Subcutaneous abdominal adipose tissue (tissue), 5 donors: Measurements from ENCODE around the gene B4GALNT1.
A peak's percentile ranks its signal among the peaks of the same experiment; 100 is the strongest.

Source experiments
- H3K27ac ChIP-seq: one replicate; pipeline ENCODE4 v1.7.0; 2013; ENCODE audit warnings: low read depth, mild to moderate bottlenecking, inconsistent platforms, low read length, moderate library complexity
- H3K27me3 ChIP-seq, 5 donors: one replicate each; pipeline ENCODE4 v1.7.0; 2013; ENCODE audit warnings: low read length in 5 of 5, inconsistent platforms in 1 of 5; ENCODE audit not compliant: control insufficient read depth in 5 of 5, insufficient read depth in 4 of 5
- H3K36me3 ChIP-seq, 5 donors: one replicate each; pipeline ENCODE4 v1.7.0; 2013; ENCODE audit warnings: low read length in 5 of 5; ENCODE audit not compliant: control insufficient read depth in 5 of 5, insufficient read depth in 5 of 5
- H3K4me1 ChIP-seq, 5 donors: one replicate each; pipeline ENCODE4 v1.7.0; 2013; ENCODE audit warnings: low read length in 5 of 5, mild to moderate bottlenecking in 3 of 5, moderate library complexity in 1 of 5; ENCODE audit not compliant: control insufficient read depth in 5 of 5, insufficient read depth in 5 of 5
- H3K4me3 ChIP-seq, 5 donors: one replicate each; pipeline ENCODE4 v1.7.0; 2013; ENCODE audit warnings: low read length in 5 of 5, low read depth in 1 of 5
- H3K9ac ChIP-seq, 5 donors: one replicate each; pipeline ENCODE4 v1.7.0; 2013; ENCODE audit warnings: low read length in 5 of 5, mild to moderate bottlenecking in 4 of 5, moderate library complexity in 3 of 5
- H3K9me3 ChIP-seq, 5 donors: one replicate each; pipeline ENCODE4 v1.7.0; 2013; ENCODE audit warnings: low read length in 5 of 5; ENCODE audit not compliant: control insufficient read depth in 5 of 5
- donor health status: healthy.
- donor health status: healthy.
- donor health status: healthy.
- donor health status: healthy.
- donor health status: healthy.

The B4GALNT1 gene

GRCh38 chr12:57614178-57614947 is 18.6 kb downstream of the B4GALNT1 start:
- no peak overlapping the region for H3K9ac ChIP-seq
- no peaks in the 10 kb centered on the region for H3K9me3 ChIP-seq
- H3K4me1 ChIP-seq, result peaks cover 0 to 27% (median 24%) of the 10 kb centered on the region in 5 donors
- peaks cover 30 to 76% (median 60%) of the 10 kb centered on the region in 5 donors for H3K27me3 ChIP-seq
- H3K36me3 ChIP-seq, result peaks cover 0 to 14% (median 11%) of the 10 kb centered on the region in 5 donors
- no peak overlapping the region for H3K27ac ChIP-seq
- no peak overlapping the region for H3K4me3 ChIP-seq

- Histone ChIP-seq H3K9me3 (no peaks in the 10 kb centered on the region), H3K27ac (no peak overlapping the region), H3K9ac (no peak overlapping the region), H3K4me1 (peaks cover 0 to 25% (median 24%) of the 10 kb centered on the region in 5 donors), H3K36me3 (peaks cover 0 to 14% (median 11%) of the 10 kb centered on the region in 5 donors), H3K27me3 (peaks cover 29 to 73% (median 62%) of the 10 kb centered on the region in 5 donors), H3K4me3 (no peak overlapping the region)
Observed at GRCh38 chr12:57613427-57614109, 19.4 kb downstream of the B4GALNT1 start.

GRCh38 chr12:57612711-57613426 is 20.1 kb downstream of the B4GALNT1 start:
- peaks cover 0 to 14% (median 11%) of the 10 kb centered on the region in 5 donors for H3K36me3 ChIP-seq
- peaks cover 27 to 78% (median 63%) of the 10 kb centered on the region in 5 donors for H3K27me3 ChIP-seq
- H3K27ac ChIP-seq, result no peak overlapping the region
- no peaks in the 10 kb centered on the region for H3K9me3 ChIP-seq
- H3K4me3 ChIP-seq, result no peak overlapping the region
- peaks cover 0 to 25% (median 24%) of the 10 kb centered on the region in 5 donors for H3K4me1 ChIP-seq
- H3K9ac ChIP-seq, result no peak overlapping the region

- no peak overlapping the region for H3K9ac ChIP-seq
- no peak overlapping the region for H3K27ac ChIP-seq
- peak overlapping the region in 2 of 5 donors; percentile 26 to 63 for H3K4me3 ChIP-seq
- H3K27me3 ChIP-seq, result peaks cover 25 to 77% (median 64%) of the 10 kb centered on the region in 5 donors
- H3K36me3 ChIP-seq, result peaks cover 0 to 17% (median 11%) of the 10 kb centered on the region in 5 donors
- peaks cover 0 to 25% (median 24%) of the 10 kb centered on the region in 5 donors for H3K4me1 ChIP-seq
- no peaks in the 10 kb centered on the region for H3K9me3 ChIP-seq
Observed at GRCh38 chr12:57611827-57612710, 20.9 kb downstream of the B4GALNT1 start.

DNA sequence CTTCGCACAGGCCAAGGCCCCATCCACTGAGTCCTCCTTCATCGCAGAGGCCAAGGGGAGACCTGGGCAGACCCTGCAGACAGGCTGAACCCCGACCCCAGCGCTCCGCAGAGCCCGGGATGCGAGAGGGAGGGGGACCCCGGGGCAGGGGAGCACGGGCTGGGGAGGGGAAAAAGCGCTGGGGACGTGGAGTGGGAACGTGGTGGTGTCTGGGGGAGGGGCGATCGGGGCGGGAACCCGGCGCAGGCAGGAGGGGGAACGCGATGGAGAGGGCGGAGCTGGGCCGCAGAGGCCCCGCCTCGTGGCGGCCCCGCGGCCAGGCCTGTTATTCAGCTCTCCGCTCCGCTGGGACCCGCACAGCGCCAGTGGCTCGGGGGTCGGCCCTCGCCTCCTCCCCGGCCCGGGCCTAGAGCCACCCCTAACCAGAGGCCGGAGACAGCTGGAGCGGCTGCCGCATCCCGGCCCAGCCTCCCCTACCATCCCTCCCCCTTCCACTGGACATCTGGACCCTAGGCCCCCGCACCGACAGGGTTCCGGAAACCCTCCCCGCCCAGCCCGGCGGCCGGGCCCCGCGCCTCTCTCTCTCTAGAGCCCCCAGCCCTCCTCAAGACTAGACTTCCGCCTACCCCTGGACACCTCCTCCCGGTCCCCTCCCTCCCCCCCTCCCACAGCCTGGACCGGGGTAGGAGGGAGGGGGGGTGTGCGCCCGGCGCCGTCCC is 21.7 kb downstream of the B4GALNT1 start, which contains the start of gene ARHGEF25:
Gene ARHGEF25, plus strand, starts transcription at position 328 of the 719 bp plus-strand sequence. CDS start 460 bp downstream, outside the sequence.
- Histone ChIP-seq H3K4me3 (peak within 1 kb of the TSS; percentile 53 to 63 (median 54)), H3K27ac (peak within 1 kb of the TSS; percentile 30), H3K9ac (peak within 1 kb of the TSS in 2 of 5 donors; percentile 44 to 47), H3K9me3 (no peaks in the 10 kb centered on the region), H3K36me3 (peaks cover 0 to 16% (median 11%) of the 10 kb centered on the region in 5 donors), H3K27me3 (peaks cover 19 to 81% (median 69%) of the 10 kb centered on the region in 5 donors), H3K4me1 (peaks cover 0 to 25% (median 24%) of the 10 kb centered on the region in 5 donors)

GRCh38 chr12:57610554-57611107 is 22.4 kb downstream of the B4GALNT1 start:
- peak overlapping the region in 1 of 5 donors; percentile 44 for H3K9ac ChIP-seq
- H3K27me3 ChIP-seq, result peaks cover 18 to 81% (median 63%) of the 10 kb centered on the region in 5 donors
- peak overlapping the region; percentile 30 for H3K27ac ChIP-seq
- no peaks in the 10 kb centered on the region for H3K9me3 ChIP-seq
- H3K4me3 ChIP-seq, result peak overlapping the region; percentile 53 to 63 (median 54)
- peaks cover 0 to 25% (median 24%) of the 10 kb centered on the region in 5 donors for H3K4me1 ChIP-seq
- peaks cover 0 to 10% (median 5%) of the 10 kb centered on the region in 5 donors for H3K36me3 ChIP-seq

- Histone ChIP-seq H3K9me3 (no peaks in the 10 kb centered on the region), H3K27me3 (peaks cover 24 to 80% (median 61%) of the 10 kb centered on the region in 5 donors), H3K36me3 (peaks cover 0 to 4% (median 0%) of the 10 kb centered on the region in 5 donors), H3K4me3 (peak overlapping the region; percentile 16 to 63 (median 54)), H3K9ac (no peak overlapping the region), H3K4me1 (peaks cover 0 to 29% (median 26%) of the 10 kb centered on the region in 5 donors), H3K27ac (peak overlapping the region; percentile 30)
Observed at GRCh38 chr12:57609781-57610553, 23.0 kb downstream of the B4GALNT1 start.
